Left hindlimb (tissue), 1 donor: Measurements from ENCODE around the gene ZNF180.
"Not testable (repeated sequence)": the region's sequence is repeated elsewhere in the genome, so short reads cannot be mapped to it uniquely, and the experiment has no call there.

ENCODE experiments used
- DNase-seq: peaks from one replicate; pipeline ENCODE4 v3.0.0-alpha.2; 2018

Gene ZNF180

DNA sequence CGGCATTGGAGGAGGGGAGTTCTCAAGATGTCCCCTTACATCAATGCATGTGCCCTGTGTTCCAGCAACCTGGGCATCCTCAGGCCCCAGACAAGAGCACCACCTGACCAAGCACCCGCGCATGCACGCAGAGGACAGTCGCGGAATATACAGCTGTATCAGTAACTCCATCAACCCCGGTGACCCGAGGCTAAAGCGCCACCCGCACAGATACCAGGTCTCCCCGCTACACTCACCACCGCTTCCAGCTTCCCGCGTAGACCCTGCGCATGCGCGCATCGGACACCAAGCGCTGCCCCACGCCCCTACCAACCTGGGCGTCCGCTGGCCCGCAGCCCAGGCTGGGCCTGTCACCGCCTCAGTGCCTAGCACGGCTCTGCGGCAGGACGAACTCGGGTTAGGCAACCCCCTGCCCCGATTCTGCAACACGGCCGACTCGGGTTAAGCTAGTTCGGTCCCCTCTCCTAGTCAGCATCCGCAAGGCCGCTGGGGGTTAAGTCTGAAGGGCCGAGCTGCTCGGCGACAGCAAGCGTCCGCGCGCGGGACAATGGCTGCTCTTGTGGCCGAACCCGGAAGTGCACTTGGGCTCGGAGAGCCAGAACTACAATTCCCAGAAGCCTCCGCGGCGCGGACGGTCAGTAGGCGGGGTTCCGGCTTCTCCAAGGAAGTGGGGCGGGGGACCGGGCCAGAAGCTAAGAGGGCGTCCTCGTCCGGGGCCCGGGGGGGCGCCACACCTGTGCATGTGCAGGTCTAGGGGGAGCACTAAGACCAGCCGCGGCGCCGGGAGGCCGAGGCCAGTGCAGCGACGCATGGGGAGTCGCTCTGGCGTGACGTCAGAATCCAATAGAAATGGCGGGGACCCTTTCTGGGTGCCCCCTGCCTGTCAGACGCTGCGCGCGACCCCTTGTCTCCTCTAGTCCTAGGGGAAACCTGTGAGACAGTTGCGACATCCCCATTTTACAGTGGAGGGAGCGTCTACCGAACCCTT lies at the start of gene ZNF180:
Gene ZNF180 (minus strand): TSS at position 561 of the 988 bp plus-strand sequence. CDS start 3,188 bp downstream, outside the sequence.
- DNase-seq = peak; percentile 97

DNA sequence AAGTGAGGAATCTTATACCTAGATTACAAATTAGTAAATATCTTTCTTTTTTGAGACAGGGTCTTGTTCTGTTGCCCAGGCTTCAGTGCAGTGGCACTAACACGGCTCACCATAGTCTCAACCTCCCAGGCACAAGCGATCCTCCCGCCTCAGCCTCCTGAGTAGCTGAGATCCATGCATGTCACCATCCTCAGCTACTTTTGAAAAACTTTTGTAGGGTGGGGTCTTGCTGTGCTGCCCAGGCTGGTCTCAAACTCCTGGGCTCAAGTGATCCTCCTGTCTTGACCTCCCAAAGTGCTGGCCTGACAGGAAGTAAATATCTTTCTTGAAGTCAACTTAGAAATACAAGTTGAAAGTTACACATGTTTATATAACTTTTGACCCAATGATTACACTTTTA lies 49.2 kb upstream of the ZNF180 start:
- no peak for DNase-seq

DNA sequence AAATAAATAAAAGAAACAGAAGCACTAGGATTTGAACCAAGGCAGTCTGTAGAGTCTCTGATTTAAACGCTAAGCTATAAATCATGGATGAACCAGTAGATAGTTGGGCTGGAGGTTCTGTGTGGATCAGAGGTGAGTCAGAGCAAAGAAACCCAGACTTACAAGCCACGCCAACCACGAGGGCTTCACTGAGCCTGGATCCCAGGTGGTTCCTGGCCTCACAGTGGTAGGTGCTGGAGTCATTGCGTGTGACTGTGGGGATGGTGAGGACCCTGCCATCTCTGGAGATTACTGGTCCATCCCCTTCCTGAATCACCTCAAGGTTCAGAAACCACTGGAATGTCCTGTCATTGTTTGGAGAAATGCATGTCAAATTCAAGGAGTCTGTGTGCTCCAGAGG lies 48.4 kb upstream of the ZNF180 start:
- DNase-seq = no peak

DNA sequence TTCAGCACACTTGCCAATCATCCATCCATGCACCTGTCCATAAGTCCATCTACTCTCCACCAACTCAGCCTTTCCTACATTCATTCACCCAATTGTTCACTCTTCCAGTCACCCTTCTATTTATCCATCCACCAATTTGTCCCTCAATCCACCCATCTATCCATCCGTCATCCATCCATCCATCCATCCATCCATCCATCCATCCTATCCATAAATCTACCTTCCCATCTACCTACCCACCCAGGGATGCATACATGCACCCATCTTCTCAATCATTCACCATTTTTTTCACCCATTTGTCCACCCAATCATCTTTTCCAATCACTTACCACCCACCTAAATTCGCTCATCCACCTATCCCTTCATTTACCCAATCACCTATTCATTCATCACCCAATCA lies 43.7 kb upstream of the ZNF180 start:
- no peak for DNase-seq

DNA sequence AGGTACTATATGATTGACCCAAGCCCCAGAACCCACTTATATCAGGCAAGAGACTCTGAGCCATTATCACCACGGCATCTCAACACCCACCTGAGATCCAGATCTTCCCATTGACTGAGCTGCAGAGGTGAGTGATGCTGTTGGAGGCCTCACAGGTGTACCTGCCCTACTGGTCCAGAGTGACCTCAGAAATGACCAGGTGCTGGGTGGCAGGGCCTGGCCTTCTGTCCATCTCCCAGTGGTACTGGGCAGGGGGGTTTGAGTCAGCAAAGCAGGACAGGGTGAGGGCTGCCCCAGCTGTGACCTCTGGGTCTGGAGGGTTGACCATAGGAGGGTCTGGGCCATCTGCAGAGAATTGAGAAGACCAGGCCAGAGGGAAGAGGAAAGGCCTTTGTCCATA lies 42.3 kb upstream of the ZNF180 start:
- no peak for DNase-seq

DNA sequence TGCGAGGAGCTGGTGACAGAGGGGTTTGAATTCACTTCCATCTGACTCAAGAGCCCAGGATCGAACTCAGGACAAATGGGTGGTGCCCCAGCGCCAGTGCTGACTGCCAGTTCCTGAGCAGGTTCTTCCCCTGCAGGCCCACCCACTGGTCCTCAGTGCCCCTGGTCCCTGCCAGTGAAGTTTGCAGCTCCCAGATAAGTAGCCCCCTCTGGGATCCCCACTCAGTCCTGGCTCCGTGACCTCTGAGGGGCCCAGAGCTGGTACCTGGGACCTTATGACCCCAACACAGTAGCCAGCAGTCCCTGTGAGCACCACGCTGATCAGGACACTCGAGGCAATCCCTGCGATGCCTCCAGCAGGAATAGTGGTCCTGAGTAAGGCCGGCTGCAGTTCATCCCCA lies 40.4 kb upstream of the ZNF180 start:
- DNase-seq = no peak

DNA sequence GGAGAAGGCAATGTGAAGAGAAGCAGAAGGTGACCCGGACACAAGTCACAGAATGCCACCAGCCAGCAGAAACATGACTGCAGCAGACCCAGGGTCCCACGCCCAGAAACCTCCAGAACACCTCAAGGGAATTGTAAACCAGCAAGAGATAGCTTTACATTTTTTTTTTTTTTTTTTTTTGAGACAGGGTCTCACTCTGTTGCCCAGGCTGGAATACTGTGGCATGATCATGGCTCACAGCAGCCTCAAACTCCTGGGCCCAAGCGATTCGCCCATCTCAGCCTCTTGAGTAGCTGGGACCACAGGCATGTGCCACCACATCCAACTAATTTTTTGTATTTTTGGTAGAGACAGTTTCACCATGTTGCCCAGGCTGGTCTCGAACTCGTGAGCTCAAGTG lies 39.7 kb upstream of the ZNF180 start:
- DNase-seq = no peak

DNA sequence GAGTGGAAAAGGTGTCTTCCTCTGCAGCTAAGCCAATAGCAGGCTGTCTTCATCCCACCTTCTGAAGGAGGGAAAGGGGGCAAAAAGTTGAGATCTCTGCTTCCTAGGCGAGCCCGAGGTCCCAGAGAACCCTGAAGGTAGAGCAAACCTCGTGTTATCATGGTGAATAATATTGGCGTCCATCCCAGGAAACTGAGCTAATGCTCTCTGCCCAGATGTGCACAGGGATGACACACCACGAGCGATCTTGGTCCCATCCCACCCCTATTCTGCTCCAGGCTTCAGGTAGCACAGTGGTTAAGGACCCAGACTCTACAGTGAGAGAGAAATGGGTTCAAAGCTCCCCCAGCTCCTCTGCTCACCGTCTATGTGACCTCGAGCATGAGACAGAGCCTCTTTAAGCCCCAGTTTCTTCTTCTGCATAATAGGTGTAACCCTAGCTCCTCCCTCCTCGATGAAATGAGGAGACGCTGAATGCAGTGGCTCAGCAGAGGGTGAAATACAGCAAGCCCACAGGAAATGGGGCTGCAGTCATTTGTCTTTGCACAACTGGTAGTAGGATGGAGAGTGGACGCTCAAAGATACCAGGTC lies 39.0 kb upstream of the ZNF180 start:
- no peak for DNase-seq

DNA sequence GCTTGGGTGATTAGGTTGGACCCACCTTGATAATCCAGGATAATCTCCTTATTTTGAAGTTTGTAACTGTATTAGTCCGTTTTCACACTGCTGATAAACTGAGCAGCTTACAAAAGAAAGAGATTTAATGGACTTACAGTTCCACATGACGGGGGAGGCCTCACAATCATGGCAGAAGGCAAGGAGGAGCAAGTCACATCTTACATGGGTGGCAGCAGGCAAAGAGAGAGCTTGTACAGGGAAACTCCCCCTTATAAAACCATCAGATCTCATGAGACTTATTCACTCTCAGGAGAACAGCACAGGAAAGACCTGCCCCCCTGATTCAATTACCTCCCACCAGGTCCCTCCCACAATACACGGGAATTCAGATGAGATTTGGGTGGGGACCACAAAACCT lies 35.0 kb upstream of the ZNF180 start:
- DNase-seq = not testable (repeated sequence)

DNA sequence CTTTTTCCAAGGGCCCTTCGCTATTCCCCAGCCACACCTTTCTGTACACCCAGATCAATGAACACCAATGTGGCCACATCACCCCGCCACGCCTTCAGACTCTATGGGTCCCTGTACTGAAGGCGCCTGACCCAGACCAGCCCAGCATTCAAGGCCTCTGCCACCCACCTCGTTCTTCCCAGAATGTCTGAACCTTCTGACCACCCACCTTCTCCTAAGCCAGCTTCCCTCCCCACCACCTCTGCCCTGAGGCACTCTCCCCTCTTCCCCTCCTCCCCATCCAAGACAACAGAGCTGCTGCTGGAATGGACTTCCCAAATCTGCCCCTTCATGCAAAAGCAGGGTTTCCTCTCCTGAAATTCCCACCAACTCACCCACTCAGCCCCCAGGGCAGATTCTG lies 32.5 kb upstream of the ZNF180 start:
- no peak for DNase-seq

DNA sequence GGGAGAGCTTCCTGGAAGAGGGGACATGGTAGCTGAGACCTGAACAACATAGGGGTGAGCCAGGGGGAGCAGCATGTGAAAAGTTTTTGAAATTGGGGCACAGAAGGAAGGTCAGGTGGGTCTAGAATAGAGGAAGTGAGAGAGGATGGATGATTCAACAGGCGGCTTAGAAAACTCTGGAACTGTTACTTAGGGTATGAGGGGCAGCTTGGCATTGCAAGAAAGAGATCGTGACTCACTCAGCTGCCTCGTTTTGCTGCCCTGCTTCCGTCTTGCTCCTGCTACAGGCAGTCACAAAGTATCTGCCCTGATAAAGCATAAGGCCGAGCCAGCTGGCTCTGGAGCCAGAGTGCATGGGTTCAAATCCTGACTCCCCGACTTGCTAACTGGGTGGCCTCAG lies 30.5 kb upstream of the ZNF180 start:
- DNase-seq = no peak

DNA sequence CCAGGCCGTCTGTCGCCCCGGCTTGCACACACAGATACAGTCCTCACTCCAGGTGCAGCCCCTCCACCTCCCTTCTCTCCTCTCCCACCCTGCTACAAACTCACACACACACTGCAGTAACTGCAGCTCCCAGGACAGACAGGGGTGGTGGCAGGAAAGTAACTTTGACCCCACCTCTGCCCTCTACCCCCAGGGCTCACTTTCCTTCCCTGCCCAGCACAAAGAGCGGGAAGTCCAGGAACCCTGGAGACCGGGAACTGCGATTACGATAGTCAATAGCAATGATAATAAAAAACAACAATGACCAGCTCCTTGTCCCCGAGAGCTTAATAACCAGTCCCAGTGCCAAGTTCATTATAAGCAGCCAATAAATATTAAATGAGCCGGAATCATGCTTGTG lies 29.2 kb upstream of the ZNF180 start, which contains the start of gene CEACAM20:
Gene CEACAM20 (minus strand): TSS at position 140 of the 400 bp plus-strand sequence. CDS start 166 bp downstream, outside the sequence.
- no peak for DNase-seq

DNA sequence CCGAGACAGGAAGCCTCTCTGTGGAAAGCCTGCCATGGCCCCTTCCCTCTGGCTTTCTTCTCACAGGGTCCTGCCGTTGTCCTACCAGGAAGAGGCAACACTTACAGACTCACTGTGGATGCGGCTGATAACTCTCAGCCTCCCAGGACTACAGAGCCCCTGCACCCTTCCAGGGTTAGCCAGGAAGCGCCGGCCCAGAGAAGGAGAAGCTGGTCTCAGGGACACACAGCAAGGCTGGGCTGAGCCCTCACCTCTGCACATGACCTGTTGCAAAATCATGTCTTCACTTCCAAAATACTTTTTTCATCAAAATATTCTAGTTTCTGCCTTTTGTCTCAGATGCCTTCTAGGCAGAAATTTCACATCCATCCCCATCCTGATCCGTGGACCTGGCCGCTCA lies 27.2 kb upstream of the ZNF180 start:
- DNase-seq = no peak

DNA sequence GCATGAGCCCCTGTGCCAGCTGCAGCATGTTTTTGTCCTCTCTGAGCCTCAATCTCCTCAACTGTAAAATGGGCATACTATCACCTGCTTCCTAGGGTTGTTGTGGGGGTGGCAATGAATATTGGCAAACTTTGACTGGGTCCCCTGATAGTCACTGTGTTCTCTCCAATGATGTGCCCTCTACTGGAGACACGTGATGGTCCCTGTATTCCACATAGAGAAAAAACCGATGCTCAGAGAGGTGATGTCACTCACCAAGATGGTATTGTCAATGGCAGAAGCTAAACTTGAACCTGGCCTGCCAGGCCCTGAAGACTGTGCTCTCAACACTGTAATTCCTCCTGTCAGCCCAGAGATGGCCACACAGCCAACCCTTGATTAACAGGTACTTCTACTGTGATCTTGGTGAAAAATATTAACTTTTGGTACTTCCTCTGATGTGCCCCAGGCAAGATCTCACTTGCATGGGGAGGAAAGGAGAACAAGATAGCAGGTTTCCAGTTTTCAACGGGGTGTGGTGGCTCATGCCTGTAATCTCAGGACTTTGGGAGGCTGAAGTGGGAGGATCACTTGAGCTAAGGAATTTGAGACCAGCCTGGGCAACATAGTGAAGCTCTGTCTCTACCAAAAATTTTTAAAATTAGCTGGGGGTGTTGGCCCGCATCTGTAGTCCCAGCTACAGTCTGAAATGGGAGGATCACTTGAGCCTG lies 25.6 kb upstream of the ZNF180 start:
- DNase-seq = no peak

DNA sequence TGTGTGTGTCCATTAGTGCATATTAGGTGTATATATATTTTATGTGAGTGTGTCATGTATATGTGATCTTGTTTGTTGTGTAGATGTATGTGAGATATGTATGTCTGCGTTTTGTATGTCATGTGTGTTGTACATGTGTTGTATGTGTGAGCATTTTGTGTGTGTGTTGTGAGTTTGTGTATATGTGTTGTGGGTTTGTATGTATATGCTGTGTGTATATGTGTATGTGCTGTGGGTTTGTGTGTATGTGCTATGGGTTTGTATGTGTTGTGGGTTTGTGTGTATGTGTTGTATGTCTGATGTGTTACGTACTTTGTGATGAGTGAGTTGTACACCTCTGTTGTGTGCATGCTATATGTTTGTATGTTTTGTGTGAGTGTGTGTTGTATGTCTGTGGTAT lies 21.0 kb upstream of the ZNF180 start:
- no peak for DNase-seq

DNA sequence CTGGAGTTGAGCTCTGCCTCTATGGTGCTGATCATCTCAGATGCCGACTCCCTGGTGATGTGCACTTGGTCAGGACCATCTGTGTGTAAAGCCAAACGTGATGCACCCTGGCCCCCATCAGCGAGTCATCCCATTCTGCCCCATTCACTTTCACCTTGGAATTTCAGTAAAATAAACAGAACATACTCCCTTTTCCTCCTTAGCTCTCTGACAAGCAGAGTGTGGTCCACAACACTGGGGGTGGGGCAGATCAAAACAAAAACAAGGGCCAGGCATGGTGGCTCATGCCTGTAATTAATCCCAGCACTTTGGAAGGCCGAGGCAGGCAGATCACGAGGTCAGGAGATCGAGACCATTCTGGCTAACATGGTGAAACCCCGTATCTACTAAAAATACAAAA lies 16.8 kb upstream of the ZNF180 start:
- no peak for DNase-seq

DNA sequence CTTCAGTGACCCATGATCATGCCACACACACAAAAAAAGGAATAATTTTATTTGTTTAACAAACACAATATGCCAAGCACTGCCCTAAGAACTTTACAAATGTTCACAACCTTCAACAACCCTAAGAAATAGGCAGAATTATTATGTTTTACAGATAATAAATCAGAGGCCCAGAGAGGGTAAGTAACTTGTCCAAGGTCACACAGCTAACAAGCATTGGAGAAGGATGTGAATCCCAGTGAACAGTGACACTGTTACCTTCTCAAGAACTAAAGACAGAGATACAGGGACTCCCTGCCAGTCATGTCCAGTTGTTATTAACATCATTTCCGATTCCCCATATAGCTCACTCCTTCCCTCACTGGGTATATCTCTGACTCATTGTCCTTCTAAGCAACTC lies 15.6 kb upstream of the ZNF180 start:
- DNase-seq = no peak

DNA sequence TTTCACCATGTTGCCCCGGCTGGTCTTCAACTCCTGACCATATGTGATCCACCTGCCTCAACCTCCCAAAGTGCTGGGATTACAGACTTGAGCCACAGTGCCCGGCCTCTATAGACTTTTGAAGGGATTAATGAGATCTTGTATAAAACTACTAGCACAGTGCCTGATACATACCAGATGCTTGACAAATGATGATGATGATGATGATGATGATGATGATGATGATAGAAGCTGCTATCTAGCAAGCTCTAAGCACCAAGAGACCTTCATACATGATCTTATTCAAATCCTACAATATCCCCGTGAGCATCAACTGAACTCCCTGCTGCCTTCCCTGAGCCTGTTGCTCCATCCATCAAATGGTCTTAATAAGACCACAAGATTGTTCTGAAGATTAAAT lies 14.7 kb upstream of the ZNF180 start:
- DNase-seq = no peak

DNA sequence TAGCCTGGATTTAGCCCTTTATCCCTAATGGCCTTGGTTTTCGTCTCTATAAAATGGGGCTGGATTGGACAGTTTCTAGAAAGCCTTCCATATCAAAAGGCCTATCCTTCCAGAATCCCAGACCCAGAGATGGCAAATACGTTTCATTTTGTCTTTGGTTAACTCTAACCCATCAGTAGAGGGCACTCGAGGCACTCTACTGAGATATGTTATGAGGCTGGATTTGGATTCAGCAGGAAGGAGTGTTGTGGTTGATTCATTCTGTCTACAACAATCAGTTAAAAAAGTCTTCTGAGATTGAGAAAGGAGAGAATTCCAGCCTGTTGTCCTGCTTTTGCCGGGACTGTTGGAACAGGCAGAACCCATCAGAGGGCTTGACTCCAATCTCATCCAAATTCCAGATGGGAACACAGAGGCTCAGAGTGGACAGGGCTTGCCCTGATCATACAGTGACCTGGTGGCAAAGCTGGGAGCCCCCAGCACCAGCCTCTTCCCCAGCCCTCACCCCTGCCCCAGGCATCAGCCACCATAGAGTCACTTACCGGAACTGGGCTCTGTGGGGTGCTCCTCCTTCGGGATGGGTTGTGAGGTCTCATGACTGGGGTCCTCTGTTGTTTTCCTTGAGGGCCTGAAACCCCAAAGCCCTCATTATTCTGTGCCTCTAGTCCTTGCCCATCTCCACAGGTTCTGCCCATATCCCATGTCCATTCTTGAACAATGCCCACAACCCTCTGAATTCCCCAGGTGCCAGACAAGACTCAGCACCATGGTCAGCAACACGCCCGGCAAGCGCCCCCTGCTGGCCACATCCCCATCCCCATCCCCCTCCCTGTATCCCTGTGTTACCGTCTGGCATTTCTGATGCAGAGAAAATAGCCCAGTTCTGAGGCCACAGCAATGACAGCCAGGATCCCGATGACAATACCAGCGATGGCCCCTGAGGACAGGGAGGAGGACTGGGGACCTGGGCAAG lies 12.3 kb upstream of the ZNF180 start:
- DNase-seq = no peak

DNA sequence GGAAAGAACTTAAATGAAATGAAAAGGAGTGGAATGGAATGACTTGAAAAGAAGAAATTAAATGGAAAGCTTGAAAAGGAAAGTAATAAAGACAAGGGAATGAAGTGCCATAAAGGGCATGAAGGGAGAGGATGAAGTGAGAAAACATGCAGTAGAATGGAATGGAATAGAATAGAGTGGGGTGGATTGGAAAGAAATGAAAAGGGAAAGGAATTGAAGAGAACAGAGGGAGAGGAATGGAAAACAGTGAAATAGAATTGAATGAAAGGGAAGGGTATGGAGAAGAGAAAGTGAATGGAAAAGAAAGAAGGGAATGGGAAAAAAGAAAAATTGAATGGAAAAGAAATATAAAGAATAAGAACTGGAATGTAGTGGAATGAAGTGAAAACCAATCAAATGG lies 9.2 kb upstream of the ZNF180 start:
- DNase-seq = no peak

DNA sequence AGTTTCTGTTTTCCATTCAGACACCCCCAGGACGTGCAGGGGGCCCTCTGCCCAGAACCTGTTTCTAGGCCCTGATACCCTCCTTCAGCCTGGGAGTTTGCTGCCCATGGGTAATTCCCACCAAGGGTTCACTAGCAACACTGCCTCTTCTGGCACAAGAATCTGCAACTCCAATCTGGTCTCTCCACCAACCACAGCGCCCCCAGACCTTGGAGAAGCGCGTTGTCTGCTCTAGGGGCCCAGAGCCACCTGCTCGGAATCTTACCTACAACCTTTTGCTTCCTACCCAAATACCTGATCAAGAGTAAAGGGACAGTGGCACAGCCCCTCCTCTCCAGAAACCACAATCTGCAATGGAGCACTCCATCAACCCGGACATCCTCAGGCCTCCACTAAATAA lies 763 bp downstream of the ZNF180 start:
- no peak for DNase-seq

DNA sequence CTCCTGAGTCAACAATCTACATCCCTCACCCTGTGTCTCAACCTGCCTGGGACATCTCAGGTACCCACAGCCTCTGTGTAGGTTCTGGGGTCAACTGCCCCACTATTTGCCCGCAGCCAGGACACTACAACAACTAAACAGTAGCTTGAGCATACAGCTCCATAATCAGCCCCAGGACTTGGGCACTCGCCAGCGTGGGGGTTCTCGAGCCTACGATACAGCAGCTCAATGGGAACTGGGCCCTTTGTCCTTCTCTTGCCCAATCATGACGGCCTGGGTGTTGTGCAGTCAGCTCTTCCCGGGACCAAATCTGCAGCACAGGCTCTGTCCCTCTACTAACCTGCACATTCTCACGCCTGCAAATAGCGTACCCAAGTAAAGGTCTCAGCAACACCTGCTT lies 1.3 kb downstream of the ZNF180 start:
- no peak for DNase-seq
